Measurements from ENCODE around the gene CALM1. TPM values are rescaled to one million over a fixed set of nuclear protein-coding genes. Genes with fewer than 3 reads are reported as not detected.
A peak's percentile ranks its signal among the peaks of the same experiment; 100 is the strongest.

The CALM1 gene
- total RNA-seq, 2 experiments from 2014 or later, result 960 to 975 TPM

GRCh38 chr14:90451961-90452360 lies 55.1 kb downstream of the CALM1 start:
- Mint-ChIP-seq H3K27ac (no peak overlapping the region), H3K9me3 (peaks cover 2% of the 10 kb centered on the region), H3K27me3 (no peaks in the 10 kb centered on the region), H3K4me1 (ENCODE audit: low read depth) (no peaks in the 10 kb centered on the region), H3K4me3 (no peak overlapping the region), H3K36me3 (ENCODE audit: low read depth) (no peaks in the 10 kb centered on the region)
- DNase-seq (no peak), ATAC-seq (ENCODE audit: poor library complexity) (no peak)
- CTCF ChIA-PET, result no interaction called here
- H3K4me1 ChIP-seq (ENCODE audit: insufficient read depth, low read length), result peaks cover 13% of the 10 kb centered on the region
- POLR2A ChIA-PET, result no interaction called here
- no peak overlapping the region for H3K4me3 ChIP-seq (ENCODE audit: low read length)
- H3K9me3 ChIP-seq (ENCODE audit: control insufficient read depth in 1 of 2, insufficient read depth in 1 of 2, low read length in 2 of 2), result peaks cover 0 to 10% of the 10 kb centered on the region in 2 experiments
- no peak overlapping the region for H3K27ac ChIP-seq (ENCODE audit: low read depth in 1 of 2, low read length in 2 of 2)
- intact Hi-C loops (cut with DNase I, micrococcal nuclease), result no loop called here
- no peaks in the 10 kb centered on the region for H3K36me3 ChIP-seq (ENCODE audit: insufficient read depth, low read length)
- no peak for TF ChIP-seq CTCF (IDR thresholded peaks at IDR 0.05)
- no peaks in the 10 kb centered on the region for H3K27me3 ChIP-seq (ENCODE audit: control insufficient read depth in 1 of 2, insufficient read depth in 2 of 2, low read length in 2 of 2)

GRCh38 chr14:90452366-90452765 lies 55.5 kb downstream of the CALM1 start:
- Histone ChIP-seq H3K4me3 (ENCODE audit: low read length) (no peak overlapping the region), H3K27me3 (ENCODE audit: control insufficient read depth in 1 of 2, insufficient read depth in 2 of 2, low read length in 2 of 2) (no peaks in the 10 kb centered on the region), H3K36me3 (ENCODE audit: insufficient read depth, low read length) (no peaks in the 10 kb centered on the region), H3K27ac (ENCODE audit: low read depth in 1 of 2, low read length in 2 of 2) (no peak overlapping the region), H3K4me1 (ENCODE audit: insufficient read depth, low read length) (peaks cover 13% of the 10 kb centered on the region), H3K9me3 (ENCODE audit: control insufficient read depth in 1 of 2, insufficient read depth in 1 of 2, low read length in 2 of 2) (peaks cover 0 to 7% of the 10 kb centered on the region in 2 experiments)
- no peak for ATAC-seq (ENCODE audit: poor library complexity)
- H3K27me3 Mint-ChIP-seq, result no peaks in the 10 kb centered on the region
- H3K27ac Mint-ChIP-seq, result no peak overlapping the region
- DNase-seq, result peak in 1 of 14 experiments; percentile 4
- intact Hi-C loops (cut with DNase I, micrococcal nuclease), result no loop called here
- POLR2A ChIA-PET, result no interaction called here
- CTCF ChIA-PET, result no interaction called here
- no peaks in the 10 kb centered on the region for H3K36me3 Mint-ChIP-seq (ENCODE audit: low read depth)
- H3K9me3 Mint-ChIP-seq, result peaks cover 2% of the 10 kb centered on the region
- no peak for TF ChIP-seq CTCF (IDR thresholded peaks at IDR 0.05)
- H3K4me3 Mint-ChIP-seq, result no peak overlapping the region
- H3K4me1 Mint-ChIP-seq (ENCODE audit: low read depth), result no peaks in the 10 kb centered on the region

GRCh38 chr14:90453401-90453951 lies 56.6 kb downstream of the CALM1 start:
- no peaks in the 10 kb centered on the region for H3K4me1 Mint-ChIP-seq (ENCODE audit: low read depth)
- DNase-seq (no peak), ATAC-seq (ENCODE audit: poor library complexity) (no peak)
- H3K9me3 Mint-ChIP-seq, result no peaks in the 10 kb centered on the region
- Histone ChIP-seq H3K27ac (ENCODE audit: low read depth in 1 of 2, low read length in 2 of 2) (no peak overlapping the region), H3K4me3 (ENCODE audit: low read length) (no peak overlapping the region), H3K27me3 (ENCODE audit: control insufficient read depth in 1 of 2, insufficient read depth in 2 of 2, low read length in 2 of 2) (no peaks in the 10 kb centered on the region), H3K4me1 (ENCODE audit: insufficient read depth, low read length) (peaks cover 13% of the 10 kb centered on the region), H3K9me3 (ENCODE audit: control insufficient read depth in 1 of 2, insufficient read depth in 1 of 2, low read length in 2 of 2) (peaks cover 0 to 7% of the 10 kb centered on the region in 2 experiments), H3K36me3 (ENCODE audit: insufficient read depth, low read length) (no peaks in the 10 kb centered on the region)
- H3K27ac Mint-ChIP-seq, result no peak overlapping the region
- intact Hi-C loops (cut with DNase I, micrococcal nuclease), result no loop called here
- no peak overlapping the region for H3K4me3 Mint-ChIP-seq
- POLR2A ChIA-PET, result no interaction called here
- CTCF ChIA-PET, result no interaction called here
- no peaks in the 10 kb centered on the region for H3K36me3 Mint-ChIP-seq (ENCODE audit: low read depth)
- no peak for TF ChIP-seq CTCF (IDR thresholded peaks at IDR 0.05)
- H3K27me3 Mint-ChIP-seq, result no peaks in the 10 kb centered on the region
